HK-2 (cell line): ENCODE data around the gene TRIM24.

ENCODE experiments used
- DNase-seq: peaks from one replicate; pipeline ENCODE4 v3.0.0-alpha.2; 2018; ENCODE audit not compliant: unreplicated experiment

TRIM24 gene

GRCh38 chr7:138538518-138538917 lies 78.5 kb downstream of the TRIM24 start:
- no peak for DNase-seq

- no peak for DNase-seq
These were observed 79.1 kb downstream of the TRIM24 start for GRCh38 chr7:138538997-138539644.

GRCh38 chr7:138542183-138542582 lies 82.1 kb downstream of the TRIM24 start:
- no peak for DNase-seq

- DNase-seq = no peak
These were observed 83.7 kb downstream of the TRIM24 start for GRCh38 chr7:138543739-138544138.

GRCh38 chr7:138545123-138545522 lies 85.1 kb downstream of the TRIM24 start:
- DNase-seq = no peak

GRCh38 chr7:138546064-138546619 lies 86.1 kb downstream of the TRIM24 start:
- no peak for DNase-seq

- no peak for DNase-seq
These were observed 86.8 kb downstream of the TRIM24 start for GRCh38 chr7:138546829-138547228.

GRCh38 chr7:138549082-138549481 lies 89.0 kb downstream of the TRIM24 start:
- no peak for DNase-seq

- no peak for DNase-seq
These were observed 90.3 kb downstream of the TRIM24 start for GRCh38 chr7:138550337-138550736.

GRCh38 chr7:138551102-138551501 lies 91.0 kb downstream of the TRIM24 start:
- DNase-seq = no peak

GRCh38 chr7:138553805-138554204 lies 93.7 kb downstream of the TRIM24 start:
- DNase-seq = no peak

GRCh38 chr7:138554674-138555073 lies 94.6 kb downstream of the TRIM24 start:
- no peak for DNase-seq

- no peak for DNase-seq
These were observed 95.6 kb downstream of the TRIM24 start for GRCh38 chr7:138555684-138556083.

- no peak for DNase-seq
These were observed 96.9 kb downstream of the TRIM24 start for GRCh38 chr7:138556771-138557484.

- DNase-seq = no peak
These were observed 99.4 kb downstream of the TRIM24 start for GRCh38 chr7:138559448-138559847.

GRCh38 chr7:138563808-138564207 lies 103.7 kb downstream of the TRIM24 start:
- no peak for DNase-seq

- DNase-seq = no peak
These were observed 104.3 kb downstream of the TRIM24 start for GRCh38 chr7:138564365-138564764.

- no peak for DNase-seq
These were observed 105.0 kb downstream of the TRIM24 start for GRCh38 chr7:138565071-138565450.

- DNase-seq = peak; percentile 16
These were observed 105.5 kb downstream of the TRIM24 start for GRCh38 chr7:138565451-138566114.

GRCh38 chr7:138568655-138569054 lies 108.6 kb downstream of the TRIM24 start:
- no peak for DNase-seq

- DNase-seq = no peak
These were observed 109.4 kb downstream of the TRIM24 start for GRCh38 chr7:138569418-138569817.

- DNase-seq = no peak
These were observed 110.7 kb downstream of the TRIM24 start for GRCh38 chr7:138570715-138571114.

GRCh38 chr7:138573741-138574140 lies 113.7 kb downstream of the TRIM24 start:
- no peak for DNase-seq
